DND-41 (cell line): Measurements from ENCODE around the gene TAGLN3.

Experiments
- ATAC-seq: fragments of 200-7000 bp; cut with Tn5 transposase; 3 replicates; pipeline ENCODE4 v1.9.1; 2021; ENCODE audit warnings: low read depth; ENCODE audit not compliant: insufficient read depth
- DNase-seq: peaks from one replicate; pipeline ENCODE4 v3.0.0-alpha.2; 2020
- H2AFZ ChIP-seq: 2 replicates; pipeline ENCODE4 v1.6.0; 2012; ENCODE audit warnings: low read depth, low read length
- H3K27ac ChIP-seq: 2 replicates; pipeline ENCODE4 v1.5.1; 2012; ENCODE audit warnings: low read length, inconsistent platforms
- H3K27me3 ChIP-seq: fragments of 200-600 bp; sonication (generic); 2 replicates; pipeline ENCODE4 v1.6.0; 2012; ENCODE audit warnings: low read length, mild to moderate bottlenecking, inconsistent platforms; ENCODE audit not compliant: insufficient read depth, poor library complexity
- H3K36me3 ChIP-seq: 2 replicates; pipeline ENCODE4 v1.5.1; 2012; ENCODE audit warnings: low read length, inconsistent platforms; ENCODE audit not compliant: insufficient read depth
- H3K4me1 ChIP-seq: 2 replicates; pipeline ENCODE4 v1.5.1; 2012; ENCODE audit warnings: mild to moderate bottlenecking, low read length; ENCODE audit not compliant: insufficient read depth
- H3K4me2 ChIP-seq: 2 replicates; pipeline ENCODE4 v1.6.0; 2012; ENCODE audit warnings: mild to moderate bottlenecking, moderate library complexity, low read length, inconsistent platforms; ENCODE audit not compliant: insufficient read depth
- H3K4me3 ChIP-seq, 2 experiments: fragments of 200-600 bp in 1 of 2; shearing (Covaris generic) in 1 of 2; 2 replicates each; pipeline ENCODE4 v1.5.1; 2012 to 2016; ENCODE audit warnings: inconsistent platforms in 2 of 2, low read length in 2 of 2, mild to moderate bottlenecking in 2 of 2, low read depth in 1 of 2, moderate library complexity in 1 of 2
- H3K79me2 ChIP-seq: 2 replicates; pipeline ENCODE4 v1.6.0; 2012; ENCODE audit warnings: low read length, inconsistent platforms; ENCODE audit not compliant: insufficient read depth
- H3K9ac ChIP-seq: 2 replicates; pipeline ENCODE4 v1.6.0; 2012; ENCODE audit warnings: low read depth, mild to moderate bottlenecking, inconsistent platforms, low read length, moderate library complexity
- H3K9me3 ChIP-seq: 2 replicates; pipeline ENCODE4 v1.5.1; 2012; ENCODE audit warnings: low read length, moderate library complexity, mild to moderate bottlenecking, inconsistent platforms; ENCODE audit not compliant: insufficient read depth, severe bottlenecking
- H4K20me1 ChIP-seq: 2 replicates; pipeline ENCODE4 v1.6.0; 2012; ENCODE audit warnings: low read length; ENCODE audit not compliant: insufficient read depth
- CTCF ChIP-seq: IDR thresholded peaks from 2 replicates; pipeline ENCODE4 v1.5.1; 2012; ENCODE audit warnings: borderline replicate concordance, low read length, moderate library complexity, mild to moderate bottlenecking; ENCODE audit not compliant: poor library complexity, severe bottlenecking; ENCODE audit errors: extremely low read depth
- EZH2 ChIP-seq: IDR thresholded peaks from 3 replicates; pipeline ENCODE4 v1.6.1; 2012; ENCODE audit warnings: borderline replicate concordance, low read depth, mild to moderate bottlenecking, moderate library complexity, low read length, inconsistent platforms; ENCODE audit not compliant: severe bottlenecking

The TAGLN3 gene

GRCh38 chr3:112004187-112004586 is 5.5 kb downstream of the TAGLN3 start:
- Histone ChIP-seq H3K9ac (no peak overlapping the region), H3K79me2 (no peaks in the 10 kb centered on the region), H4K20me1 (no peaks in the 10 kb centered on the region), H3K4me2 (no peak overlapping the region), H3K9me3 (no peaks in the 10 kb centered on the region), H3K27me3 (no peaks in the 10 kb centered on the region), H3K4me3 (no peak overlapping the region), H3K4me1 (no peaks in the 10 kb centered on the region), H2AFZ (no peak overlapping the region), H3K36me3 (no peaks in the 10 kb centered on the region), H3K27ac (no peak overlapping the region)
- TF ChIP-seq EZH2 = no peak
- DNase-seq (no peak), ATAC-seq (no peak)

GRCh38 chr3:112004669-112005068 is 5.9 kb downstream of the TAGLN3 start:
- no peaks in the 10 kb centered on the region for H3K4me1 ChIP-seq
- no peaks in the 10 kb centered on the region for H4K20me1 ChIP-seq
- H2AFZ ChIP-seq = no peak overlapping the region
- H3K27ac ChIP-seq = no peak overlapping the region
- no peak overlapping the region for H3K4me2 ChIP-seq
- TF ChIP-seq EZH2 = no peak
- TF ChIP-seq CTCF = no peak
- DNase-seq = no peak
- H3K4me3 ChIP-seq = no peak overlapping the region
- H3K36me3 ChIP-seq = no peaks in the 10 kb centered on the region
- no peak overlapping the region for H3K9ac ChIP-seq
- no peaks in the 10 kb centered on the region for H3K27me3 ChIP-seq
- no peak for ATAC-seq
- H3K79me2 ChIP-seq = no peaks in the 10 kb centered on the region
- no peaks in the 10 kb centered on the region for H3K9me3 ChIP-seq

- no peaks in the 10 kb centered on the region for H3K79me2 ChIP-seq
- DNase-seq (no peak), ATAC-seq (no peak)
- no peak overlapping the region for H3K9ac ChIP-seq
- no peaks in the 10 kb centered on the region for H3K27me3 ChIP-seq
- H3K27ac ChIP-seq = no peak overlapping the region
- no peak overlapping the region for H3K4me3 ChIP-seq
- TF ChIP-seq CTCF (no peak), EZH2 (no peak)
- H3K4me2 ChIP-seq = no peak overlapping the region
- no peak overlapping the region for H2AFZ ChIP-seq
- H4K20me1 ChIP-seq = no peaks in the 10 kb centered on the region
- no peaks in the 10 kb centered on the region for H3K36me3 ChIP-seq
- H3K4me1 ChIP-seq = no peaks in the 10 kb centered on the region
- H3K9me3 ChIP-seq = no peaks in the 10 kb centered on the region
Observed at GRCh38 chr3:112005091-112005672, 6.5 kb downstream of the TAGLN3 start.

GRCh38 chr3:112007633-112008032 is 8.9 kb downstream of the TAGLN3 start:
- no peak overlapping the region for H2AFZ ChIP-seq
- no peak overlapping the region for H3K4me2 ChIP-seq
- H3K27ac ChIP-seq = no peak overlapping the region
- TF ChIP-seq EZH2 = no peak
- no peak for TF ChIP-seq CTCF
- no peaks in the 10 kb centered on the region for H3K4me1 ChIP-seq
- no peaks in the 10 kb centered on the region for H3K27me3 ChIP-seq
- no peaks in the 10 kb centered on the region for H4K20me1 ChIP-seq
- no peaks in the 10 kb centered on the region for H3K79me2 ChIP-seq
- H3K9ac ChIP-seq = no peak overlapping the region
- DNase-seq = no peak
- H3K36me3 ChIP-seq = no peaks in the 10 kb centered on the region
- H3K4me3 ChIP-seq = no peak overlapping the region
- ATAC-seq = no peak
- no peaks in the 10 kb centered on the region for H3K9me3 ChIP-seq
